A549 (cell line): Measurements from ENCODE around the gene KIRREL1. TPM values are rescaled to one million over a fixed set of nuclear protein-coding genes. Genes with fewer than 3 reads are reported as not detected.

Experiments
- ATAC-seq, 2 experiments: fragments of 200-7000 bp in 1 of 2; fragments of >200 bp in 1 of 2; cut with Nextera tagmentation in 1 of 2; cut with Tn5 transposase in 1 of 2; 3 replicates each; pipeline versions ENCODE4 v1.8.0 to v1.9.1; 2018 to 2020; ENCODE audit warnings: mild to moderate bottlenecking in 1 of 2, moderate library complexity in 1 of 2
- CTCF ChIA-PET: fragments of 300-600 bp; sonication (Branson Sonifier 250); formaldehyde crosslinking; extraction: SDS; loops from one replicate; lab custom pipeline; 2021; ENCODE audit warnings: antibody characterized with exemption, inconsistent platforms; lab: Yijun Ruan, JAX
- POLR2A ChIA-PET: fragments of 350-600 bp; formaldehyde crosslinking; extraction: SDS; loops from one replicate; lab custom pipeline; 2021; ENCODE audit warnings: antibody characterized with exemption, inconsistent platforms; lab: Yijun Ruan, JAX
- DNase-seq, 2 experiments: peaks; one replicate each; pipeline versions ENCODE4 v3.0.0 to v3.0.0-alpha.2; 2011 to 2016; ENCODE audit warnings: low read depth in 1 of 2, low spot score in 1 of 2
- FAIRE-seq: peaks from 2 replicates; lab custom pipeline; 2011; peaks lifted over from hg19 to GRCh38; lab: Jason Lieb, UNC
- H3K27ac ChIP-seq, 2 experiments: fragments of >200 bp; sonication (Bioruptor Twin); formaldehyde crosslinking; 3 replicates each; pipeline ENCODE4 v1.5.1; 2016 to 2017
- H3K4me1 ChIP-seq: fragments of >200 bp; sonication (Bioruptor Twin); formaldehyde crosslinking; 3 replicates; pipeline ENCODE4 v1.6.1; 2016
- H3K4me2 ChIP-seq: fragments of >200 bp; sonication (Bioruptor Twin); formaldehyde crosslinking; 3 replicates; pipeline ENCODE4 v1.6.1; 2016
- H3K4me3 ChIP-seq: fragments of >200 bp; sonication (Bioruptor Twin); formaldehyde crosslinking; 3 replicates; pipeline ENCODE4 v1.5.1; 2016
- H3K9me3 ChIP-seq: fragments of >200 bp; sonication (Bioruptor Twin); formaldehyde crosslinking; 3 replicates; pipeline ENCODE4 v1.6.1; 2016
- ATOH8 ChIP-seq: fragments of 250-450 bp; sonication (Bioruptor Pico); IDR thresholded peaks from 2 replicates; pipeline ENCODE4 v1.5.0; 2020; ENCODE audit warnings: low read depth, mild to moderate bottlenecking, moderate library complexity
- CBX8 ChIP-seq: fragments of 200-600 bp; sonication (generic); IDR thresholded peaks from 2 replicates; pipeline ENCODE4 v1.6.1; 2016
- CEBPB ChIP-seq, 2 experiments: fragments of >200 bp in 1 of 2; sonication (Bioruptor Twin) in 1 of 2; formaldehyde crosslinking in 1 of 2; IDR thresholded peaks; 2 replicates each; pipeline ENCODE4 v1.6.1; 2012 to 2016
- EHF ChIP-seq: fragments of 250-450 bp; sonication (Bioruptor Pico); IDR thresholded peaks from 2 replicates; pipeline ENCODE4 v1.5.0; 2020; ENCODE audit warnings: mild to moderate bottlenecking
- ELK1 ChIP-seq: fragments of 150-350 bp; IDR thresholded peaks from 2 replicates; pipeline ENCODE4 v1.6.1; 2014; ENCODE audit warnings: low read depth, mild to moderate bottlenecking, low read length
- EP300 ChIP-seq, 2 experiments: fragments of >200 bp; sonication (Bioruptor Twin); formaldehyde crosslinking; IDR thresholded peaks; 2 replicates in 1 of 2; 3 replicates in 1 of 2; pipeline ENCODE4 v1.6.1; 2016 to 2017
- ESRRA ChIP-seq: fragments of 150-350 bp; IDR thresholded peaks from 2 replicates; pipeline ENCODE4 v1.6.1; 2014; ENCODE audit warnings: mild to moderate bottlenecking, low read length, borderline replicate concordance
- FOSB ChIP-seq: fragments of 250-450 bp; sonication (Bioruptor Pico); IDR thresholded peaks from 2 replicates; pipeline ENCODE4 v1.5.0; 2020; ENCODE audit warnings: mild to moderate bottlenecking, moderate library complexity
- HES2 ChIP-seq: fragments of >200 bp; sonication (Bioruptor Twin); formaldehyde crosslinking; IDR thresholded peaks from 2 replicates; pipeline ENCODE4 v1.6.1; 2016
- HMGXB4 ChIP-seq: fragments of 250-450 bp; sonication (Bioruptor Pico); IDR thresholded peaks from 2 replicates; pipeline ENCODE4 v1.5.0; 2021; ENCODE audit warnings: mild to moderate bottlenecking, moderate library complexity, borderline replicate concordance
- HOXB13 ChIP-seq: fragments of 250-450 bp; sonication (Bioruptor Pico); IDR thresholded peaks from 2 replicates; pipeline ENCODE4 v1.5.0; 2020; ENCODE audit warnings: low read depth, mild to moderate bottlenecking, moderate library complexity
- KDM5A ChIP-seq: fragments of 200-600 bp; sonication (generic); IDR thresholded peaks from 2 replicates; pipeline ENCODE4 v1.6.1; 2016; ENCODE audit warnings: antibody characterized with exemption, mild to moderate bottlenecking
- MAX ChIP-seq: IDR thresholded peaks from 2 replicates; pipeline ENCODE4 v1.6.1; 2012
- MAZ ChIP-seq: fragments of 150-350 bp; IDR thresholded peaks from 2 replicates; pipeline ENCODE4 v1.6.1; 2014; ENCODE audit warnings: antibody characterized with exemption, low read depth, low read length, borderline replicate concordance
- NFE2L2 ChIP-seq: fragments of 150-350 bp; conservative IDR thresholded peaks from 2 replicates; pipeline ENCODE4 v1.6.1; 2014; ENCODE audit warnings: low read length
- NR3C1 ChIP-seq: fragments of >200 bp; sonication (Bioruptor Twin); formaldehyde crosslinking; IDR thresholded peaks from 3 replicates; pipeline ENCODE4 v1.6.1; 2017
- PBX3 ChIP-seq: IDR thresholded peaks from 2 replicates; pipeline ENCODE4 v1.6.1; 2012
- PHF8 ChIP-seq: fragments of 200-600 bp; sonication (generic); IDR thresholded peaks from 2 replicates; pipeline ENCODE4 v1.6.1; 2016; ENCODE audit warnings: low read depth, mild to moderate bottlenecking, antibody characterized with exemption, moderate library complexity, borderline replicate concordance
- POLR2A ChIP-seq: IDR thresholded peaks from 2 replicates; pipeline ENCODE4 v1.6.1; 2012; ENCODE audit warnings: mild to moderate bottlenecking, low read length
- POLR2AphosphoS2 ChIP-seq: conservative IDR thresholded peaks from 2 replicates; pipeline ENCODE4 v1.6.1; 2012; ENCODE audit warnings: low read length, improper control_type of control experiment, inconsistent platforms
- RARB ChIP-seq: fragments of 250-450 bp; sonication (Bioruptor Pico); IDR thresholded peaks from 2 replicates; pipeline ENCODE4 v1.8.0; 2021; ENCODE audit warnings: mild to moderate bottlenecking, moderate library complexity
- RFX5 ChIP-seq: fragments of 450-650 bp; IDR thresholded peaks from 2 replicates; pipeline ENCODE4 v1.7.1; 2014; ENCODE audit warnings: antibody characterized with exemption, mild to moderate bottlenecking, moderate library complexity
- RNF2 ChIP-seq: fragments of 200-600 bp; sonication (generic); IDR thresholded peaks from 2 replicates; pipeline ENCODE4 v1.6.1; 2016; ENCODE audit warnings: low read depth, mild to moderate bottlenecking, antibody characterized with exemption, moderate library complexity, borderline replicate concordance
- TP53 ChIP-seq: fragments of 250-450 bp; sonication (Bioruptor Pico); IDR thresholded peaks from 2 replicates; pipeline ENCODE4 v1.5.0; 2021; ENCODE audit warnings: mild to moderate bottlenecking, moderate library complexity
- ZC3H11A ChIP-seq: fragments of 450-650 bp; IDR thresholded peaks from 2 replicates; pipeline ENCODE4 v1.6.1; 2014; ENCODE audit warnings: antibody characterized with exemption, mild to moderate bottlenecking
- ZFP36 ChIP-seq: fragments of 450-650 bp; IDR thresholded peaks from 2 replicates; pipeline ENCODE4 v1.6.1; 2014; ENCODE audit warnings: borderline replicate concordance; ENCODE audit not compliant: partially characterized antibody
- WGBS: methylation state at CpG from one replicate; pipeline ENCODE4 v1.1.6; 2017; ENCODE audit errors: missing lambda C conversion rate; 5-methylcytosine and 5-hydroxymethylcytosine counted together
- polyA plus RNA-seq, 4 experiments: library from polyadenylated mRNA; depleted of rRNA in 3 of 4; stranded (reverse); fragments of >200 nt; fragmentation: RNase III in 1 of 4; extraction: RNeasy Plus Mini Kit Qiagen cat#74134 plus additional on column Dnase treatment in 1 of 4; gene quantifications; 2 replicates in 3 of 4; 3 replicates in 1 of 4; pipeline ENCODE4 v1.2.3, GENCODE V29; 2011 to 2017

Gene KIRREL1
- polyA plus RNA-seq, 2 of the 4 experiments (the other 2 are of a cell fraction): 18.7 to 41.3 TPM

- WGBS: 91% methylated on average over 12 of the region's 12 CpGs
- Histone ChIP-seq H3K4me1 (no peaks in the 10 kb centered on the region), H3K27ac (no peak overlapping the region), H3K4me2 (no peak overlapping the region), H3K4me3 (no peak overlapping the region)
- CTCF ChIA-PET: interaction anchor here (0.9 to 1.5 kb wide), 2 partner anchors 56 to 77 kb away, joined by 3 to 6 read pairs; no protein-coding TSS in a partner anchor
- no peak for DNase-seq
- ATAC-seq: no peak
- FAIRE-seq: no peak
- POLR2A ChIA-PET: no interaction called here
- no peak for TF ChIP-seq ELK1
- TF ChIP-seq RNF2: no peak
- no peak for TF ChIP-seq EHF (CRISPR knock-in tag)
- no peak for TF ChIP-seq POLR2A
- TF ChIP-seq CEBPB (IDR thresholded peaks at IDR 0.05): no peak
- TF ChIP-seq FOSB (CRISPR knock-in tag): no peak
- no peak for TF ChIP-seq EP300 (IDR thresholded peaks at IDR 0.05)
- no peak for TF ChIP-seq KDM5A
- TF ChIP-seq ATOH8 (CRISPR knock-in tag): no peak
- no peak for TF ChIP-seq PHF8
- no peak for TF ChIP-seq RARB
- no peak for TF ChIP-seq ZFP36
- TF ChIP-seq POLR2AphosphoS2: no peak
- TF ChIP-seq HOXB13: no peak
- TF ChIP-seq PBX3: no peak
- no peak for TF ChIP-seq NFE2L2
- TF ChIP-seq TP53 (CRISPR knock-in tag): no peak
- TF ChIP-seq, all 56 proteins: peak for 0
- H3K9me3 ChIP-seq: no peaks in the 10 kb centered on the region
Measured at GRCh38 chr1:158068918-158069317, 75.5 kb downstream of the KIRREL1 start.

GRCh38 chr1:158071138-158071537 lies 77.7 kb downstream of the KIRREL1 start:
- DNase-seq: no peak
- CTCF ChIA-PET: interaction anchor here (1.2 kb wide), 1 partner anchor 80 kb away, joined by 3 read pairs; no protein-coding TSS in a partner anchor
- no peak for TF ChIP-seq EHF (CRISPR knock-in tag)
- no peak for TF ChIP-seq KDM5A
- TF ChIP-seq ZFP36: no peak
- TF ChIP-seq RFX5: no peak
- no peak for TF ChIP-seq CBX8
- TF ChIP-seq, all 56 proteins: peak for 0
- FAIRE-seq (no peak), ATAC-seq (no peak)
- H3K4me3 ChIP-seq: no peak overlapping the region
- peak overlapping the region in 1 of 2 experiments; percentile 16; a peak in 1 of 6 replicates for H3K27ac ChIP-seq
- H3K4me1 ChIP-seq: no peaks in the 10 kb centered on the region
- WGBS: 95% methylated on average over 14 of the region's 14 CpGs
- POLR2A ChIA-PET: no interaction called here
- no peaks in the 10 kb centered on the region for H3K9me3 ChIP-seq
- H3K4me2 ChIP-seq: no peak overlapping the region

- POLR2A ChIA-PET: no interaction called here
Measured at GRCh38 chr1:158075078-158075477, 81.6 kb downstream of the KIRREL1 start.

More at GRCh38 chr1:158075078-158075477, 81.6 kb downstream of the KIRREL1 start:
- Histone ChIP-seq H3K9me3 (no peaks in the 10 kb centered on the region), H3K4me2 (no peak overlapping the region), H3K4me3 (no peak overlapping the region), H3K27ac (no peak overlapping the region), H3K4me1 (no peaks in the 10 kb centered on the region)
- no peak for TF ChIP-seq CBX8
- TF ChIP-seq NR3C1: no peak
- no peak for TF ChIP-seq POLR2AphosphoS2
- no peak for TF ChIP-seq ESRRA
- no peak for TF ChIP-seq MAZ
- TF ChIP-seq HES2: no peak
- TF ChIP-seq ZC3H11A: no peak
- no peak for TF ChIP-seq HMGXB4 (CRISPR knock-in tag)
- TF ChIP-seq EHF (CRISPR knock-in tag): no peak
- TF ChIP-seq KDM5A: no peak
- no peak for TF ChIP-seq MAX
- no peak for TF ChIP-seq ZFP36
- CTCF ChIA-PET: interaction anchor here (0.8 to 4.9 kb wide), 12 partner anchors 9 to 111 kb away, joined by 3 to 44 read pairs (median 4); partner anchors contain the start of gene KIRREL1
- ATAC-seq: no peak
- DNase-seq: no peak
- FAIRE-seq: no peak
- WGBS: 91% methylated on average over 9 of the region's 9 CpGs
